Prostate gland (tissue), 2 donors: ENCODE measurements around the gene COG4. TPM values are rescaled to one million over a fixed set of nuclear protein-coding genes. Genes with fewer than 3 reads are reported as not detected.

Source experiments
- DNase-seq: peaks from one replicate; pipeline ENCODE4 v3.0.0-alpha.2; 2019; ENCODE audit warnings: low spot score
- H3K27ac ChIP-seq, 2 donors: fragments of 200-600 bp; sonication (generic); 2 replicates each; pipeline ENCODE4 v1.5.1; 2017 to 2019
- H3K27me3 ChIP-seq: fragments of 200-600 bp; sonication (generic); replicated peaks from 2 replicates; pipeline ENCODE4 v1.5.1; 2019; ENCODE audit not compliant: insufficient read depth
- H3K36me3 ChIP-seq, 2 donors: fragments of 200-600 bp; sonication (generic); 1 replicate in 1 of 2; 2 replicates in 1 of 2; pipeline versions ENCODE4 v1.5.1 to v1.8.1; 2017 to 2019
- H3K4me1 ChIP-seq: fragments of 200-600 bp; sonication (generic); replicated peaks from 2 replicates; pipeline ENCODE4 v1.5.1; 2019
- H3K4me3 ChIP-seq, 2 donors: fragments of 200-600 bp; sonication (generic); 2 replicates each; pipeline ENCODE4 v1.5.1; 2017 to 2019
- H3K9me3 ChIP-seq: fragments of 200-600 bp; sonication (generic); 2 replicates; pipeline ENCODE4 v1.5.1; 2017
- POLR2A ChIP-seq: fragments of 450-650 bp; IDR thresholded peaks from one replicate; pipeline ENCODE4 v1.6.1; 2016; ENCODE audit warnings: antibody characterized with exemption, mild to moderate bottlenecking
- POLR2AphosphoS5 ChIP-seq: sonication (generic); formaldehyde crosslinking; IDR thresholded peaks from one replicate; pipeline ENCODE4 v1.6.1; 2017; ENCODE audit warnings: antibody characterized with exemption
- WGBS: methylation state at CpG from one replicate; pipeline ENCODE4 v1.1.5; 2018; 5-methylcytosine and 5-hydroxymethylcytosine counted together
- intact Hi-C: fragments of 100-400 bp; cut with DNase I; formaldehyde crosslinking; loops from one replicate; pipeline ENCODE4 v1.14.2; 2022
- total RNA-seq, 2 donors: library from RNA; depleted of rRNA; stranded (reverse); fragments of >200 nt; gene quantifications; one replicate each; pipeline ENCODE4 v1.1.0, GENCODE V29; 2016
- TF ChIP-seq, protein P1 (sequence below), 4 experiments: fragments of 200-600 bp in 2 of 4; fragments of 450-650 bp in 2 of 4; sonication (generic) in 2 of 4; IDR thresholded peaks; 1 replicate in 3 of 4; 2 replicates in 1 of 4; pipeline ENCODE4 v1.5.1; 2016 to 2019; ENCODE audit warnings: antibody characterized with exemption in 4 of 4, mild to moderate bottlenecking in 2 of 4, moderate library complexity in 2 of 4

Gene COG4
- total RNA-seq, 2 donors from 2014 or later = 34.6 to 62.0 TPM

DNA sequence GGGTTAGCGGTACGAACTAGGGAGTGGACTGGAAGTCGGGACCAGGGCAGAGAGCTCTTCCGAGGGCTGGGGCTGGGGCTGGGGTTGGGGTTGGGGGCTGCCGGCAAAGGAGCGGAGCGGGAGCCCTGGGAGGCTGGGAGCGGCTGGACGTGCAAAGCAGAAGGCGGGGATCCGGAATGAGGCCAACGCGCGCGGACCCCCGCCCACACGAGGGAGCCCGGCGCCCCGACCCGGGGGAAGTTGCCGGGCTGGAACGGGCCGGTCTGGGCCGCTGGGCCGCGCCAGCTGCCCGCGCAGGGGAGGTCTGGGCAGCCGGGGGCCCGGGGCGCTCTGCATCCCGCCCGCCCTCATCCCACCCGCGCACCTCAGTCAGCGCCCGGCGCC lies 84.8 kb downstream of the COG4 start:
- H3K27me3 ChIP-seq = no peaks in the 10 kb centered on the region
- peak overlapping the region; percentile 59 to 67 for H3K4me3 ChIP-seq
- peak overlapping the region; percentile 50 to 55 for H3K27ac ChIP-seq
- TF ChIP-seq POLR2A (no peak), POLR2AphosphoS5 (no peak)
- TF ChIP-seq, protein P1, sequence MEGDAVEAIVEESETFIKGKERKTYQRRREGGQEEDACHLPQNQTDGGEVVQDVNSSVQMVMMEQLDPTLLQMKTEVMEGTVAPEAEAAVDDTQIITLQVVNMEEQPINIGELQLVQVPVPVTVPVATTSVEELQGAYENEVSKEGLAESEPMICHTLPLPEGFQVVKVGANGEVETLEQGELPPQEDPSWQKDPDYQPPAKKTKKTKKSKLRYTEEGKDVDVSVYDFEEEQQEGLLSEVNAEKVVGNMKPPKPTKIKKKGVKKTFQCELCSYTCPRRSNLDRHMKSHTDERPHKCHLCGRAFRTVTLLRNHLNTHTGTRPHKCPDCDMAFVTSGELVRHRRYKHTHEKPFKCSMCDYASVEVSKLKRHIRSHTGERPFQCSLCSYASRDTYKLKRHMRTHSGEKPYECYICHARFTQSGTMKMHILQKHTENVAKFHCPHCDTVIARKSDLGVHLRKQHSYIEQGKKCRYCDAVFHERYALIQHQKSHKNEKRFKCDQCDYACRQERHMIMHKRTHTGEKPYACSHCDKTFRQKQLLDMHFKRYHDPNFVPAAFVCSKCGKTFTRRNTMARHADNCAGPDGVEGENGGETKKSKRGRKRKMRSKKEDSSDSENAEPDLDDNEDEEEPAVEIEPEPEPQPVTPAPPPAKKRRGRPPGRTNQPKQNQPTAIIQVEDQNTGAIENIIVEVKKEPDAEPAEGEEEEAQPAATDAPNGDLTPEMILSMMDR (IDR thresholded peaks at IDR 0.05) = no peak
- no peaks in the 10 kb centered on the region for H3K36me3 ChIP-seq
- no peaks in the 10 kb centered on the region for H3K9me3 ChIP-seq
- intact Hi-C loops = loop anchor here (5.0 kb wide), 1 partner anchor 56 kb away; no protein-coding TSS in a partner anchor
- H3K4me1 ChIP-seq = no peaks in the 10 kb centered on the region
- no peak for DNase-seq
- 0% methylated on average over 22 of the region's 39 CpGs for WGBS

DNA sequence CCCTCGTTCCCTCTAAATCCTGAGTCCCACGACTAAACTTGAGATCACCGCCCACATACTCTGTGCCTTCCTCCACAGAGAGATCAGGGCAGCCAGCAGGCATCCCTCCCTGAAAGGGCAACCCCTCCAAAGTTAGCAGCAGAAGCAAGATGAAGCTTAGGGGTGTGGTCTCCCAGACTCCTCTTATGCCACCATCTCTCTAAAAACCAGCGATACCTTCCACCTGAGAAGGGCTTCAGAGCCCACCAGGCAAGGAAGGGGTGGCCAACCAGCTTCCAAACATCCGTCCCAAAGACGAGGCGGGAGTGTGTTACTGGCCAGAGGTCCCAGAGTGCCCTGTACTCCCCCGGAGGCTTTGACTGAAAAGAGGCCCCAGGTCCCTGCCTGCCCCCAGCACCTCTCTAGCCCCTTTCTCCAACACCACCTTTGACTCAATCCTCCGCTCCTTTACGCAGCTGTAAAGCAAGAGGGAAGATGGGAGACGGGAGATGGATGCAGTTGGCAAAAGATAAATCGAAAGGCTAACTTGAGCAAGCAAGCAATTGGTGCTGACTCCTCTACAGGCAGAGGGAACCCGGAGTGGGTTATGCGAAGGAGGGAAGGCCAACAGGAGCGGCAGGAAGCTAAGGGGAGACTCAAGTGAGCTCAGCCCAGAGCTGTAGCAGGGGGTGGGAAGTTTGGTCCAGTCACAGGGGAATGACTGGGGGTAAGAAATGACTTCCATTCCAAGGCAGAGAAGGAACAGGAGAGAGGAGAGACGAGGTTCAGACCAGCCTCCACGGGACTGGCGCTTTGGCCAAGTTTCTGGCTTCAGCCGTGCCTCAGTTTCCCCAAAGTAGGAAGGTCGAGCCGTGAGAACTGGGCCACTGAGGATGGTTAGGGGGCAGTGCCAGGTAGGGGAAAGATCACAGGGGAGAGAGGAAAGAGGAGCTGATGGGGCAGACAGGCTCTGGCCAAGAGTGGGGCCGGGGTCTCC lies 85.5 kb downstream of the COG4 start:
- Histone ChIP-seq H3K4me3 (peak overlapping the region; percentile 59 to 67), H3K27ac (peak overlapping the region; percentile 50 to 55), H3K4me1 (no peaks in the 10 kb centered on the region), H3K9me3 (no peaks in the 10 kb centered on the region), H3K36me3 (no peaks in the 10 kb centered on the region), H3K27me3 (no peaks in the 10 kb centered on the region)
- intact Hi-C loops = loop anchor here (5.0 kb wide), 1 partner anchor 56 kb away; no protein-coding TSS in a partner anchor
- DNase-seq = no peak
- WGBS = 9% methylated on average over 22 of the region's 22 CpGs
- TF ChIP-seq, protein P1 (IDR thresholded peaks at IDR 0.05) = no peak
- TF ChIP-seq POLR2AphosphoS5 (no peak), POLR2A (no peak)

DNA sequence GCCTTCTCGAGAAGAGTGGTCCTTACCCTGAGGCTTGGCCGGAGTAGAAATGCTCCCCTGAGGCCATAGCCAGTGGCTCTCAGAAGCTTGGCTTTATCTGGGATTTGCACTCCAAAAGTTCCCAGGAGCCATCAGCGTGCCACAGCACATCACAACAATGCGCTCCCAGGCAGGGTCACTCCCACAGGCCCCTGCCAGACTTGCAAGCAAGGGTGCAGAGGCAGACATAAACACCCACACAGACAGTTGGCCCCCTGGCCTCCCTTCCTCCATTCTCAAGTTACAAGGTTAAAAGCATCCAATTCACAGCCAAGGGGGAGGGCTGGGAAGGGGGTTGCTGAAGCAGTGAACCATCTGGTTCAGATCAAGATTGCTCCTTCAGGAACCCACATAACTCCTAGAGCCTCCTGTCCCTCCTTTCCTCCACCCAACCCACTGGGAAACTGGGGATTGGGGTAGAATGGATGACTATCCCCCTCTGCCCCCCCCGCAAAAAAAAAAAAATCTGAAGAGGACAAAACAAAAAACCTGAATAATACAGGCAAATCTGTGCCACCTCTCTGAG lies 86.3 kb downstream of the COG4 start:
- H3K27me3 ChIP-seq = no peaks in the 10 kb centered on the region
- WGBS = 24% methylated on average over 5 of the region's 5 CpGs
- DNase-seq = no peak
- H3K4me3 ChIP-seq = peak overlapping the region in 1 of 2 donors; percentile 59
- H3K27ac ChIP-seq = peak overlapping the region in 1 of 2 donors; percentile 13
- no peaks in the 10 kb centered on the region for H3K36me3 ChIP-seq
- H3K4me1 ChIP-seq = no peaks in the 10 kb centered on the region
- H3K9me3 ChIP-seq = no peaks in the 10 kb centered on the region
- TF ChIP-seq POLR2AphosphoS5 = no peak
- TF ChIP-seq, protein P1 (IDR thresholded peaks at IDR 0.05) = no peak
- no peak for TF ChIP-seq POLR2A
- intact Hi-C loops = loop anchor here (5.0 kb wide), 1 partner anchor 55 kb away; no protein-coding TSS in a partner anchor

DNA sequence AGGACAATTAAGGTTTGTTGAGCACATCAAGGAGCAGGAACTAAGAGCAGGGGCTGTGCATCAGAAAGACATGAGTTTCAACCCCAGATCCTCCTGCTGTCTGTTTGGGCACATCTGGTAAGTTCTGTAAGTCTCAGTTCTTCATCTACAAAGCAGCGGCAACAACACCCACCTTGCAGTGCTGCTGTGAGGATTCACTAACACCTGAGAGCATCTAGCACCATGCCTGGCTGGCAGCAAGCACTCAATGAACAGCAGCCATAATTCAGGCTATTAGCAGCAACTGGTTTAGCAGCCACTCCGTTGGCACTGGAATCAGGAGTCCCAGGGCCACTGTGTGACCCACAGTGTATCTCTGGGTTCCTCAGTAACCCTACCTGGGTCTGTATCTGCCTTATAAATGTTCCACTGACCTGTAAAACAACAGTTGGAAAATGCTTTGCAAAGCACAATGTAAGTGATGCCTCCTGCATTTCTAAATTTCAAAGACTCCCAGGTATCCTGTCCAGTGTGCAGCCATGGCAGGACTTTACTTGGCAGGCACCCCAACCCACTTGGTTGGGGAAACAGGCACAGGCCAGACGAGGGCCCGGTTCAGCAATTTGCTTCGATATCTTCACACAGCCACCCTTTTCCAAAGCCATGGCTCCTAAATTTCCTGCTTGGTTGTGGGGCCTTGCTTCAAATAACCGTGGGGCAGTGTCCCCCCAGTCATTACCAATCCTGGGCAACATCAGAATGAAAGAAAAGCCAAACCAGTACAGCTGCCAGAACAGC lies 88.7 kb downstream of the COG4 start:
- Histone ChIP-seq H3K9me3 (no peaks in the 10 kb centered on the region), H3K4me3 (no peak overlapping the region), H3K27ac (no peak overlapping the region), H3K36me3 (no peaks in the 10 kb centered on the region), H3K4me1 (peaks cover 3% of the 10 kb centered on the region), H3K27me3 (no peaks in the 10 kb centered on the region)
- intact Hi-C loops = loop anchor here (5.0 kb wide), 1 partner anchor 52 kb away; no protein-coding TSS in a partner anchor
- TF ChIP-seq POLR2A = no peak
- TF ChIP-seq, protein P1 (IDR thresholded peaks at IDR 0.05) = no peak
- TF ChIP-seq POLR2AphosphoS5 = no peak
- 75% methylated on average over 6 of the region's 6 CpGs for WGBS
- DNase-seq = no peak
